Esophagus squamous epithelium (tissue), 5 donors: ENCODE measurements around the gene BIRC2. TPM values are rescaled to one million over a fixed set of nuclear protein-coding genes. Genes with fewer than 3 reads are reported as not detected.

ENCODE experiments used
- DNase-seq: peaks from one replicate; lab custom pipeline; 2025; lab: John Stamatoyannopoulos, UW
- H3K27ac ChIP-seq, 4 donors: fragments of 200-600 bp; sonication (generic); one replicate each; pipeline ENCODE4 v1.5.1; 2016 to 2019; ENCODE audit warnings: mild to moderate bottlenecking in 1 of 4
- H3K27me3 ChIP-seq, 4 donors: fragments of 200-600 bp; sonication (generic); 1 replicate in 3 of 4; 2 replicates in 1 of 4; pipeline versions ENCODE4 v1.5.1 to v1.6.0; 2017 to 2021; ENCODE audit warnings: antibody characterized with exemption in 1 of 4
- H3K36me3 ChIP-seq, 3 donors: fragments of 200-600 bp; sonication (generic); one replicate each; pipeline ENCODE4 v1.5.1; 2016 to 2019
- H3K4me1 ChIP-seq, 3 donors: fragments of 200-600 bp; sonication (generic); one replicate each; pipeline ENCODE4 v1.5.1; 2017 to 2019
- H3K4me3 ChIP-seq, 4 donors: fragments of 200-600 bp; sonication (generic); 1 replicate in 3 of 4; 2 replicates in 1 of 4; pipeline ENCODE4 v1.5.1; 2016 to 2019; ENCODE audit warnings: mild to moderate bottlenecking in 2 of 4, moderate library complexity in 1 of 4
- H3K9me3 ChIP-seq, 3 donors: fragments of 200-600 bp; sonication (generic); one replicate each; pipeline ENCODE4 v1.5.1; 2016 to 2019
- CTCF ChIP-seq, 6 experiments: fragments of 450-650 bp in 4 of 6; fragments of 200-600 bp in 2 of 6; sonication (generic) in 2 of 6; IDR thresholded peaks; one replicate each; pipeline ENCODE4 v1.5.1; 2016 to 2019; ENCODE audit warnings: antibody characterized with exemption in 6 of 6, mild to moderate bottlenecking in 4 of 6, moderate library complexity in 4 of 6
- POLR2A ChIP-seq, 4 donors: fragments of 450-650 bp; IDR thresholded peaks; one replicate each; pipeline ENCODE4 v1.6.1; 2017; ENCODE audit warnings: antibody characterized with exemption in 4 of 4, mild to moderate bottlenecking in 4 of 4, moderate library complexity in 3 of 4
- WGBS, 2 donors: methylation state at CpG; one replicate each; pipeline ENCODE4 v1.1.5; 2018; 5-methylcytosine and 5-hydroxymethylcytosine counted together
- intact Hi-C: fragments of 100-400 bp; cut with DNase I; formaldehyde crosslinking; loops from one replicate; pipeline ENCODE4 v1.15.0; 2022
- total RNA-seq, 4 donors: library from RNA; depleted of rRNA; stranded (reverse); fragments of >200 nt; gene quantifications; one replicate each; pipeline ENCODE4 v1.1.0, GENCODE V29; 2016
- donor health status: DM: yes; HTN: yes; CAD: no.

The BIRC2 gene
- total RNA-seq, 4 donors from 2014 or later, result 18.9 to 38.7 (median 26.4) TPM

GRCh38 chr11:102320679-102321078 lies 26.3 kb upstream of the BIRC2 start:
- Histone ChIP-seq H3K27me3 (no peaks in the 10 kb centered on the region), H3K4me3 (peak overlapping the region in 1 of 4 donors; percentile 74), H3K36me3 (no peaks in the 10 kb centered on the region), H3K9me3 (no peaks in the 10 kb centered on the region), H3K4me1 (peaks cover 0 to 65% (median 25%) of the 10 kb centered on the region in 3 donors), H3K27ac (peak overlapping the region; percentile 45 to 91 (median 84))
- TF ChIP-seq CTCF (IDR thresholded peaks at IDR 0.05), result no peak
- peak in 1 of 4 donors; percentile 15 for TF ChIP-seq POLR2A (IDR thresholded peaks at IDR 0.05)
- intact Hi-C loops, result no loop called here
- no peak for DNase-seq

GRCh38 chr11:102322560-102322959 lies 24.5 kb upstream of the BIRC2 start:
- H3K27ac ChIP-seq, result peak overlapping the region in 2 of 4 donors; percentile 88 to 91
- no peaks in the 10 kb centered on the region for H3K9me3 ChIP-seq
- WGBS, 2 donors, result 36% methylated on average over 2 of the region's 2 CpGs
- intact Hi-C loops, result no loop called here
- peaks cover 0 to 11% (median 7%) of the 10 kb centered on the region in 3 donors for H3K36me3 ChIP-seq
- TF ChIP-seq POLR2A (IDR thresholded peaks at IDR 0.05), result no peak
- no peak for TF ChIP-seq CTCF (IDR thresholded peaks at IDR 0.05)
- H3K27me3 ChIP-seq, result no peaks in the 10 kb centered on the region
- no peak overlapping the region for H3K4me3 ChIP-seq
- peaks cover 0 to 50% (median 22%) of the 10 kb centered on the region in 3 donors for H3K4me1 ChIP-seq
- no peak for DNase-seq

- Histone ChIP-seq H3K9me3 (no peaks in the 10 kb centered on the region), H3K36me3 (peaks cover 0 to 20% (median 7%) of the 10 kb centered on the region in 3 donors), H3K4me3 (no peak overlapping the region), H3K27me3 (no peaks in the 10 kb centered on the region), H3K27ac (peak overlapping the region in 1 of 4 donors; percentile 17), H3K4me1 (peaks cover 0 to 39% (median 13%) of the 10 kb centered on the region in 3 donors)
- DNase-seq, result no peak
- WGBS, 2 donors, result 78 to 83% methylated on average over 1 of the region's 1 CpG
- intact Hi-C loops, result no loop called here
- TF ChIP-seq CTCF (IDR thresholded peaks at IDR 0.05), result no peak
- no peak for TF ChIP-seq POLR2A (IDR thresholded peaks at IDR 0.05)
Measured at GRCh38 chr11:102323542-102324251, 23.3 kb upstream of the BIRC2 start.

DNA sequence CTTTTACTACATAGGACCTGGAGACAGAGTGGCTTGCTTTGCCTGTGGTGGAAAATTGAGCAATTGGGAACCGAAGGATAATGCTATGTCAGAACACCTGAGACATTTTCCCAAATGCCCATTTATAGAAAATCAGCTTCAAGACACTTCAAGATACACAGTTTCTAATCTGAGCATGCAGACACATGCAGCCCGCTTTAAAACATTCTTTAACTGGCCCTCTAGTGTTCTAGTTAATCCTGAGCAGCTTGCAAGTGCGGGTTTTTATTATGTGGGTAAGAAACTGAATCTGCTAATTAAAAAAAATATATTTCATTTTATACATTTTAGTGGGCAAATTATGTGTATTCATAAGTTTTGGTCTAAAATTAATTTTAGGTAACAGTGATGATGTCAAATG lies 21.9 kb upstream of the BIRC2 start:
- H3K4me1 ChIP-seq, result peaks cover 0 to 25% (median 5%) of the 10 kb centered on the region in 3 donors
- TF ChIP-seq POLR2A (IDR thresholded peaks at IDR 0.05) (no peak), CTCF (IDR thresholded peaks at IDR 0.05) (peak in 2 of 6 experiments; percentile 21 to 28)
- peaks cover 0 to 34% (median 7%) of the 10 kb centered on the region in 3 donors for H3K36me3 ChIP-seq
- DNase-seq, result no peak
- intact Hi-C loops, result no loop called here
- no peak overlapping the region for H3K27ac ChIP-seq
- H3K27me3 ChIP-seq, result no peaks in the 10 kb centered on the region
- WGBS, 2 donors, result 35 to 41% methylated on average over 3 of the region's 3 CpGs
- no peak overlapping the region for H3K4me3 ChIP-seq
- H3K9me3 ChIP-seq, result no peaks in the 10 kb centered on the region

GRCh38 chr11:102328748-102329147 lies 18.3 kb upstream of the BIRC2 start:
- Histone ChIP-seq H3K9me3 (no peaks in the 10 kb centered on the region), H3K4me3 (no peak overlapping the region), H3K36me3 (peaks cover 0 to 62% (median 7%) of the 10 kb centered on the region in 3 donors), H3K27ac (no peak overlapping the region), H3K27me3 (no peaks in the 10 kb centered on the region), H3K4me1 (peaks cover 0 to 19% (median 3%) of the 10 kb centered on the region in 3 donors)
- intact Hi-C loops, result no loop called here
- TF ChIP-seq POLR2A (IDR thresholded peaks at IDR 0.05) (no peak), CTCF (IDR thresholded peaks at IDR 0.05) (no peak)
- no peak for DNase-seq
- 95 to 100% methylated on average over 1 of the region's 1 CpG for WGBS, 2 donors
